NCI-H748 treated with DMSO at 0.1 percent for 48 hours (cell line): ENCODE measurements around the gene TMEM8B.

Experiments used
- DNase-seq: peaks from one replicate; lab custom pipeline; 2025; lab: John Stamatoyannopoulos, UW

Gene TMEM8B

GRCh38 chr9:35811381-35812024 is 17.5 kb upstream of the TMEM8B start:
- DNase-seq, result no peak

- DNase-seq, result peak; percentile 91
These were observed 16.9 kb upstream of the TMEM8B start, which contains the start of gene SPAG8 for GRCh38 chr9:35812025-35812602. Gene SPAG8 (minus strand): TSS chr9:35812262. CDS start chr9:35812147, 115 bp downstream.

- DNase-seq, result no peak
These were observed 15.5 kb upstream of the TMEM8B start for GRCh38 chr9:35813434-35814105.

GRCh38 chr9:35814106-35814840 is 14.8 kb upstream of the TMEM8B start:
- DNase-seq, result no peak

- peak; percentile 99 for DNase-seq
These were observed 14.0 kb upstream of the TMEM8B start, which contains the start of gene HINT2 for GRCh38 chr9:35814841-35815543. Gene HINT2 (minus strand): TSS chr9:35815042. CDS start chr9:35814979, 63 bp downstream.

- DNase-seq, result no peak
These were observed 12.3 kb upstream of the TMEM8B start for GRCh38 chr9:35816708-35817107.

GRCh38 chr9:35818341-35818740 is 10.7 kb upstream of the TMEM8B start:
- DNase-seq, result no peak

GRCh38 chr9:35820076-35820475 is 9.0 kb upstream of the TMEM8B start:
- DNase-seq, result no peak

- DNase-seq, result no peak
These were observed 6.1 kb upstream of the TMEM8B start for GRCh38 chr9:35822926-35823325.

- peak; percentile 16 for DNase-seq
These were observed 2.8 kb upstream of the TMEM8B start for GRCh38 chr9:35826071-35826701.

GRCh38 chr9:35827486-35827885 is 1.5 kb upstream of the TMEM8B start:
- no peak for DNase-seq

GRCh38 chr9:35828716-35829083 is 328 bp upstream of the TMEM8B start, which contains the start of gene FAM221B:
Gene FAM221B (minus strand): TSS chr9:35828732. CDS start chr9:35826161, 2,571 bp downstream.
- peak; percentile 45 for DNase-seq

- no peak for DNase-seq
These were observed 702 bp downstream of the TMEM8B start for GRCh38 chr9:35829764-35830096.

GRCh38 chr9:35831040-35831439 is 2.0 kb downstream of the TMEM8B start:
- DNase-seq, result no peak

GRCh38 chr9:35832814-35833213 is 3.8 kb downstream of the TMEM8B start:
- no peak for DNase-seq

- no peak for DNase-seq
These were observed 5.5 kb downstream of the TMEM8B start for GRCh38 chr9:35834260-35835215.

- no peak for DNase-seq
These were observed 6.2 kb downstream of the TMEM8B start for GRCh38 chr9:35835216-35835632.

- DNase-seq, result no peak
These were observed 6.7 kb downstream of the TMEM8B start for GRCh38 chr9:35835766-35836165.

- DNase-seq, result no peak
These were observed 7.6 kb downstream of the TMEM8B start for GRCh38 chr9:35836595-35836994.

- no peak for DNase-seq
These were observed 10.9 kb downstream of the TMEM8B start for GRCh38 chr9:35839926-35840325.
